ENCODE results near the gene IL36A.

The IL36A gene

GRCh38 chr2:113050921-113051895, 45.9 kb downstream of the IL36A start:
- no peak overlapping the region for H3K4me3 ChIP-seq (ENCODE audit: control insufficient read depth, low read depth, low read length)
- TF ChIP-seq, protein P1, sequence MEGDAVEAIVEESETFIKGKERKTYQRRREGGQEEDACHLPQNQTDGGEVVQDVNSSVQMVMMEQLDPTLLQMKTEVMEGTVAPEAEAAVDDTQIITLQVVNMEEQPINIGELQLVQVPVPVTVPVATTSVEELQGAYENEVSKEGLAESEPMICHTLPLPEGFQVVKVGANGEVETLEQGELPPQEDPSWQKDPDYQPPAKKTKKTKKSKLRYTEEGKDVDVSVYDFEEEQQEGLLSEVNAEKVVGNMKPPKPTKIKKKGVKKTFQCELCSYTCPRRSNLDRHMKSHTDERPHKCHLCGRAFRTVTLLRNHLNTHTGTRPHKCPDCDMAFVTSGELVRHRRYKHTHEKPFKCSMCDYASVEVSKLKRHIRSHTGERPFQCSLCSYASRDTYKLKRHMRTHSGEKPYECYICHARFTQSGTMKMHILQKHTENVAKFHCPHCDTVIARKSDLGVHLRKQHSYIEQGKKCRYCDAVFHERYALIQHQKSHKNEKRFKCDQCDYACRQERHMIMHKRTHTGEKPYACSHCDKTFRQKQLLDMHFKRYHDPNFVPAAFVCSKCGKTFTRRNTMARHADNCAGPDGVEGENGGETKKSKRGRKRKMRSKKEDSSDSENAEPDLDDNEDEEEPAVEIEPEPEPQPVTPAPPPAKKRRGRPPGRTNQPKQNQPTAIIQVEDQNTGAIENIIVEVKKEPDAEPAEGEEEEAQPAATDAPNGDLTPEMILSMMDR (IDR thresholded peaks at IDR 0.05; ENCODE audit: control insufficient read depth, insufficient read depth, low read depth, low read length, missing control alignments) = no peak
- DNase-seq (ENCODE audit: low read depth) = no peak

DNA sequence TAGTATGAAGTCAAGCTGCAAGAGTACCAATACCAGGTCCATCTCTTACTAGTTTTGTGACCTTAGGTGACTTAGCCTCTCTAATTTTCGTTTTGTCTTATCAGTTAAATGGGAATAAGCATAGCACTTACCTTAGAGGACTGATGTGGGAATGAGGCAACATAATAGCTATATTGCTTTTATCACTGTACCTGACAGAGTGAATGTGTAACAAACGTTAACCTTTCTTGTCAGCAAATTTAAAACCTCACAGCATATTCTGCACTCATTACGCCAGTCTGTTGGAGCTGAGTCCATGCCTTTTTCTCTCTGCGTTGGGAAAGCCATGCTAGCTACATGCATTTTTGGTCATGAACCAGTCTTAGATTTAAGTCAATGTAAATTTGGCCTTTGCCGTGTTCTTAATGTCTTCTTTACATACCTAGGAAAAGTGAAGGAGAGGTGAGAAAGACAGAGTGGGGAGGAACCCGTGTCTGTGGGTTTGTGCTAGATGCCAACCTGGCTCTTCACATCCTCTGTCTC, 47.2 kb downstream of the IL36A start, which contains the start of gene IL36B:
IL36B (minus strand) TSS at position 472 of the 522 bp plus-strand sequence.
- H3K4me3 ChIP-seq (ENCODE audit: control insufficient read depth, low read depth, low read length) = no peak within 1 kb of the TSS
- TF ChIP-seq, protein P1 (IDR thresholded peaks at IDR 0.05; ENCODE audit: control insufficient read depth, insufficient read depth, low read depth, low read length, missing control alignments) = no peak
- no peak for DNase-seq (ENCODE audit: low read depth)

- H3K4me3 ChIP-seq (ENCODE audit: control insufficient read depth, low read depth, low read length) = no peak overlapping the region
- no peak for DNase-seq (ENCODE audit: low read depth)
- TF ChIP-seq, protein P1 (IDR thresholded peaks at IDR 0.05; ENCODE audit: control insufficient read depth, insufficient read depth, low read depth, low read length, missing control alignments) = no peak
These were observed 48.4 kb downstream of the IL36A start for GRCh38 chr2:113053666-113054065.

GRCh38 chr2:113054066-113054465, 48.8 kb downstream of the IL36A start:
- H3K4me3 ChIP-seq (ENCODE audit: control insufficient read depth, low read depth, low read length) = no peak overlapping the region
- no peak for DNase-seq (ENCODE audit: low read depth)
- TF ChIP-seq, protein P1 (IDR thresholded peaks at IDR 0.05; ENCODE audit: control insufficient read depth, insufficient read depth, low read depth, low read length, missing control alignments) = no peak

DNA sequence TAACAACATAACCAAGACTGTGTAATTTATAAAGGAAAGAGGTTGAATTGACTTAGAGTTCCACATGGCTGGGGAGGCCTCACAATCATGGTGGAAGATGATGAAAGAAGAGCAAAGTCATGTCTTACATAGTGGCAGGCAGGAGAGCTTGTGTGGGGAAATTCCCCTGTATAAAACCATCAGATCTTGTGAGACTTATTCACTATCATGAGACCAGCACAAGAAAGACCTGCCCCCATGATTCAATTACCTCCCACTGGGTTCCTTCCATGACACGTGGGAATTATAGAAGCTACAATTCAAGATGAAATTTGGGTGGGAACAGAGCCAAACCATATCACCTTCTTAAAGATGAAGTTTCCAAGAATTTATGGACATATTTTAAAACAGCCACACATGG, 51.3 kb downstream of the IL36A start:
- no peak for DNase-seq (ENCODE audit: low read depth)

GRCh38 chr2:113057117-113057516, 51.9 kb downstream of the IL36A start:
- TF ChIP-seq, protein P1 (IDR thresholded peaks at IDR 0.05; ENCODE audit: control insufficient read depth, insufficient read depth, low read depth, low read length, missing control alignments) = no peak
- no peak for DNase-seq (ENCODE audit: low read depth)

More for the DNA sequence above, 51.3 kb downstream of the IL36A start:
- H3K4me3 ChIP-seq (ENCODE audit: control insufficient read depth, low read depth, low read length) = no peak overlapping the region
- TF ChIP-seq, protein P1 (IDR thresholded peaks at IDR 0.05; ENCODE audit: control insufficient read depth, insufficient read depth, low read depth, low read length, missing control alignments) = no peak

More at GRCh38 chr2:113057117-113057516, 51.9 kb downstream of the IL36A start:
- H3K4me3 ChIP-seq (ENCODE audit: control insufficient read depth, low read depth, low read length) = no peak overlapping the region
